HepG2 (cell line): ENCODE measurements around the gene RASSF8. TPM values are rescaled to one million over a fixed set of nuclear protein-coding genes. Genes with fewer than 3 reads are reported as not detected.

Experiments used
- ATAC-seq: fragments of 200-7000 bp; cut with Tn5 transposase; 3 replicates; pipeline ENCODE4 v1.9.1; 2020; ENCODE audit warnings: mild to moderate bottlenecking, moderate library complexity
- BruUV-seq: library from RNA; stranded (reverse); fragments of 400-500 nt; replicated peaks from 2 replicates; lab custom pipeline; 2021; lab: Mats Ljungman, UMichigan
- CTCF ChIA-PET: fragments of 300-600 bp; formaldehyde crosslinking; extraction: SDS; loops from one replicate; lab custom pipeline; 2021; ENCODE audit warnings: low total read pairs, inconsistent platforms, low intra/inter-chr PET ratio; lab: Yijun Ruan, JAX
- POLR2A ChIA-PET: fragments of 350-600 bp; sonication (Branson Sonifier 250); formaldehyde crosslinking; loops from one replicate; lab custom pipeline; 2020; ENCODE audit warnings: antibody characterized with exemption, inconsistent platforms; lab: Yijun Ruan, JAX
- DNase-seq: peaks from one replicate; pipeline ENCODE4 v3.0.0-alpha.2; 2015; ENCODE audit warnings: low spot score
- FAIRE-seq: peaks from 3 replicates; lab custom pipeline; 2011; peaks lifted over from hg19 to GRCh38; lab: Jason Lieb, UNC
- H2AFZ ChIP-seq: one replicate; pipeline ENCODE4 v1.6.1; 2011; ENCODE audit warnings: low read length, inconsistent platforms
- H3K27ac ChIP-seq: fragments of 300-600 bp; 3 replicates; pipeline ENCODE4 v1.8.0; 2011; ENCODE audit warnings: mixed run types, mild to moderate bottlenecking, mixed read lengths, low read length, inconsistent platforms; ENCODE audit not compliant: insufficient read depth; ENCODE audit errors: extremely low read length
- H3K27me3 ChIP-seq, 2 experiments: fragments of 200-600 bp in 1 of 2; 2 replicates in 1 of 2; 3 replicates in 1 of 2; pipeline versions ENCODE4 v1.6.0 to v1.8.0; 2011; ENCODE audit warnings: low read length in 2 of 2, mild to moderate bottlenecking in 2 of 2, moderate library complexity in 2 of 2, inconsistent platforms in 1 of 2; ENCODE audit not compliant: insufficient read depth in 2 of 2, control insufficient read depth in 1 of 2
- H3K36me3 ChIP-seq, 2 experiments: fragments of 200-600 bp in 1 of 2; replicated peaks in 1 of 2; 2 replicates in 1 of 2; 3 replicates in 1 of 2; pipeline versions ENCODE4 v1.5.1 to v1.8.0; 2011; ENCODE audit warnings: low read length in 2 of 2, inconsistent platforms in 1 of 2; ENCODE audit not compliant: insufficient read depth in 2 of 2, control insufficient read depth in 1 of 2
- H3K4me1 ChIP-seq: 2 replicates; pipeline ENCODE4 v1.5.1; 2012; ENCODE audit warnings: low read length, inconsistent platforms; ENCODE audit not compliant: insufficient read depth
- H3K4me2 ChIP-seq: 2 replicates; pipeline ENCODE4 v1.6.0; 2011; ENCODE audit warnings: low read depth, low read length, inconsistent platforms
- H3K4me3 ChIP-seq, 3 experiments: fragments of 200-600 bp in 1 of 3; sonication (generic), shearing (Covaris generic) in 1 of 3; replicated peaks in 1 of 3; 2 replicates each; pipeline ENCODE4 v1.5.1; 2011 to 2016; ENCODE audit warnings: low read length in 3 of 3, inconsistent platforms in 2 of 3, low read depth in 2 of 3, mild to moderate bottlenecking in 2 of 3, control low read depth in 1 of 3, mixed read lengths in 1 of 3; ENCODE audit not compliant: insufficient read depth in 1 of 3
- H3K79me2 ChIP-seq: one replicate; pipeline ENCODE4 v1.6.1; 2011; ENCODE audit warnings: low read length, inconsistent platforms; ENCODE audit not compliant: insufficient read depth
- H3K9ac ChIP-seq: 2 replicates; pipeline ENCODE4 v1.6.0; 2011; ENCODE audit warnings: mild to moderate bottlenecking, low read depth, low read length, inconsistent platforms; ENCODE audit not compliant: insufficient read depth
- H3K9me3 ChIP-seq: 2 replicates; pipeline ENCODE4 v1.5.1; 2012; ENCODE audit warnings: mild to moderate bottlenecking, low read length
- H4K20me1 ChIP-seq: 2 replicates; pipeline ENCODE4 v1.6.0; 2011; ENCODE audit warnings: inconsistent platforms, mild to moderate bottlenecking, low read length, moderate library complexity; ENCODE audit not compliant: insufficient read depth
- CBX1 ChIP-seq: IDR thresholded peaks from one replicate; pipeline ENCODE4 v1.6.1; 2016; ENCODE audit warnings: antibody characterized with exemption, low read depth
- FOSL1 ChIP-seq: sonication (generic); formaldehyde crosslinking; IDR thresholded peaks from 2 replicates; pipeline ENCODE4 v1.9.0; 2021; ENCODE audit warnings: missing genetic modification reagents, borderline replicate concordance
- FOXM1 ChIP-seq: sonication (generic); formaldehyde crosslinking; IDR thresholded peaks from 2 replicates; pipeline ENCODE4 v1.5.0; 2020; ENCODE audit warnings: missing genetic modification reagents
- GLI4 ChIP-seq: sonication (generic); formaldehyde crosslinking; IDR thresholded peaks from 2 replicates; pipeline ENCODE4 v1.5.1; 2020; ENCODE audit warnings: missing genetic modification reagents, mild to moderate bottlenecking, moderate library complexity, borderline replicate concordance
- POLR2AphosphoS5 ChIP-seq: IDR thresholded peaks from 2 replicates; pipeline ENCODE4 v1.6.1; 2012; ENCODE audit warnings: low read depth, low read length
- PRPF4 ChIP-seq: fragments of 200-400 bp; formaldehyde crosslinking; IDR thresholded peaks from 2 replicates; pipeline ENCODE4 v1.6.1; 2016; ENCODE audit warnings: low read length, low read depth; ENCODE audit not compliant: poor library complexity, severe bottlenecking
- SIN3A ChIP-seq: IDR thresholded peaks from 2 replicates; pipeline ENCODE4 v1.6.1; 2011; ENCODE audit warnings: low read depth, mild to moderate bottlenecking, control low read depth, low read length, borderline replicate concordance
- ZGPAT ChIP-seq: IDR thresholded peaks from 2 replicates; pipeline ENCODE4 v1.6.1; 2016; ENCODE audit warnings: mild to moderate bottlenecking
- ZIK1 ChIP-seq: sonication (generic); formaldehyde crosslinking; IDR thresholded peaks from 2 replicates; pipeline ENCODE4 v1.5.0; 2020; ENCODE audit warnings: mild to moderate bottlenecking, low read depth, missing genetic modification reagents, borderline replicate concordance
- ZNF20 ChIP-seq: sonication (generic); formaldehyde crosslinking; IDR thresholded peaks from 2 replicates; pipeline ENCODE4 v1.4.0; 2020; ENCODE audit warnings: mild to moderate bottlenecking, moderate library complexity, missing genetic modification reagents
- ZNF251 ChIP-seq: sonication (generic); formaldehyde crosslinking; IDR thresholded peaks from 2 replicates; pipeline ENCODE4 v1.9.0; 2021; ENCODE audit warnings: mild to moderate bottlenecking, missing genetic modification reagents
- ZNF263 ChIP-seq: sonication (generic); formaldehyde crosslinking; IDR thresholded peaks from 2 replicates; pipeline ENCODE4 v1.4.0; 2020; ENCODE audit warnings: missing genetic modification reagents
- ZNF549 ChIP-seq: sonication (generic); formaldehyde crosslinking; IDR thresholded peaks from 2 replicates; pipeline ENCODE4 v1.5.0; 2020; ENCODE audit warnings: missing genetic modification reagents
- ZNF660 ChIP-seq: sonication (generic); formaldehyde crosslinking; IDR thresholded peaks from 2 replicates; pipeline ENCODE4 v1.5.1; 2020; ENCODE audit warnings: mild to moderate bottlenecking, low read depth, missing genetic modification reagents, borderline replicate concordance
- ZNF709 ChIP-seq: sonication (generic); formaldehyde crosslinking; IDR thresholded peaks from 2 replicates; pipeline ENCODE4 v1.5.0; 2020; ENCODE audit warnings: mild to moderate bottlenecking, missing genetic modification reagents
- ZNF746 ChIP-seq: sonication (generic); formaldehyde crosslinking; IDR thresholded peaks from 2 replicates; pipeline ENCODE4 v1.8.0; 2022; ENCODE audit warnings: mild to moderate bottlenecking, missing genetic modification reagents
- WGBS: methylation state at CpG from one replicate; pipeline ENCODE4 v1.1.6; 2017; ENCODE audit warnings: low lambda C conversion rate; 5-methylcytosine and 5-hydroxymethylcytosine counted together
- in situ Hi-C: cut with HindIII; loops from 2 replicates; pipeline ENCODE4 v1.10.0; 2017; ENCODE audit warnings: low pct_unique_long_range_greater_than_20kb; ENCODE audit not compliant: extremely low pct_ligation_motif_present
- intact Hi-C: fragments of 100-400 bp; cut with micrococcal nuclease; formaldehyde crosslinking; loops from one replicate; pipeline ENCODE4 v1.10.0; 2022; ENCODE audit not compliant: unreplicated experiment
- polyA plus RNA-seq, 8 experiments: library from polyadenylated mRNA; depleted of rRNA in 3 of 8; stranded (reverse) in 7 of 8; unstranded in 1 of 8; fragments of >200 nt; fragmentation: Illumina TruSeq in 4 of 8; extraction: Trizol in 4 of 8; gene quantifications; 2 replicates each; pipeline versions ENCODE4 v1.2.1 to v1.2.3, GENCODE V29; 2011 to 2016; ENCODE audit warnings: low read depth in 4 of 8, missing spikeins in 1 of 8, mixed read lengths in 1 of 8; ENCODE audit not compliant: insufficient read depth in 1 of 8
- total RNA-seq, 5 experiments: library from RNA; depleted of rRNA; stranded (reverse); fragments of >200 nt; fragmentation: Illumina TruSeq; extraction: Trizol; gene quantifications; 2 replicates each; pipeline ENCODE4 v1.2.3, GENCODE V29; 2016; ENCODE audit warnings: low read depth in 1 of 5
- TF ChIP-seq, protein P1 (sequence below): fragments of 450-650 bp; IDR thresholded peaks from 2 replicates; pipeline ENCODE4 v1.6.1; 2017

The RASSF8 gene
- total and polyA plus RNA-seq, 2 of the 13 experiments (the other 11 are each of a cell fraction or from before 2014, with no cell fraction given) = 0.82 to 9.2 TPM

DNA sequence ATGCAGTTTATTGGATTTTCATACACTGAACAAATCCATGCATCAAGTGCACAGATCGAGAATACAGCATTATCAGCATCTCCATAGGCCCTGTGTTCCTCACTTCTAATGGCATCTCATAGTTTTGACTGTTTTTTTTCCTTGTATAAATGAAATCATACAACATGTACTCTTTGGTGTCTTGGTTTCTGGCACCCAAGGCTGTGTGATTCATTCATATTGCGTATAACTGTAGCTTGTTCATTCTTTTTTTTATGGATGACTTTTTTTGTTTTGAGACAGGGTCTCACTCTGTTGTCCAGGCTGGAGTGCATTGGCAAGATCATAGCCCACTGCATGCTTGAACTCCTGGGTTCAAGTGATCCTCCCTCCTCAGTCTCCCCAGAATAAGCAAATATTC, 14.3 kb downstream of the RASSF8 start:
- in situ Hi-C loops (no loop called here), intact Hi-C loops (no loop called here)
- TF ChIP-seq CBX1 (no peak), ZIK1 (CRISPR knock-in tag) (no peak), ZNF251 (CRISPR knock-in tag) (no peak), ZNF709 (CRISPR knock-in tag) (no peak)
- H3K36me3 ChIP-seq = no peaks in the 10 kb centered on the region
- H2AFZ ChIP-seq = no peak overlapping the region
- H3K9me3 ChIP-seq = no peaks in the 10 kb centered on the region
- H3K79me2 ChIP-seq = no peaks in the 10 kb centered on the region
- H3K27me3 ChIP-seq = no peaks in the 10 kb centered on the region; a peak in 1 of 5 replicates
- no peak for DNase-seq
- no peak for ATAC-seq
- no peak overlapping the region for H3K4me2 ChIP-seq
- BruUV-seq = no TSS peak
- no peaks in the 10 kb centered on the region for H4K20me1 ChIP-seq
- H3K27ac ChIP-seq = no peak overlapping the region
- FAIRE-seq = no peak
- WGBS = 53% methylated on average over 2 of the region's 2 CpGs
- no peaks in the 10 kb centered on the region for H3K4me1 ChIP-seq
- H3K9ac ChIP-seq = no peak overlapping the region
- POLR2A ChIA-PET = no interaction called here
- H3K4me3 ChIP-seq = no peak overlapping the region
- CTCF ChIA-PET = no interaction called here

GRCh38 chr12:25975179-25975578, 16.7 kb downstream of the RASSF8 start:
- POLR2A ChIA-PET = no interaction called here
- no peak overlapping the region for H3K9ac ChIP-seq
- BruUV-seq = no TSS peak
- intact Hi-C loops = no loop called here
- CTCF ChIA-PET = no interaction called here
- no peak overlapping the region for H3K4me2 ChIP-seq
- H4K20me1 ChIP-seq = no peaks in the 10 kb centered on the region
- no peaks in the 10 kb centered on the region for H3K79me2 ChIP-seq
- no peaks in the 10 kb centered on the region for H3K36me3 ChIP-seq
- in situ Hi-C loops = no loop called here
- 76% methylated on average over 3 of the region's 3 CpGs for WGBS
- no peak overlapping the region for H3K4me3 ChIP-seq
- FAIRE-seq (no peak), DNase-seq (no peak), ATAC-seq (no peak)
- no peak overlapping the region for H2AFZ ChIP-seq
- no peaks in the 10 kb centered on the region for H3K4me1 ChIP-seq
- no peaks in the 10 kb centered on the region; a peak in 1 of 5 replicates for H3K27me3 ChIP-seq
- H3K27ac ChIP-seq = no peak overlapping the region
- no peaks in the 10 kb centered on the region for H3K9me3 ChIP-seq
- TF ChIP-seq PRPF4 (no peak), ZGPAT (CRISPR knock-in tag) (no peak), FOSL1 (CRISPR knock-in tag) (no peak), ZNF660 (CRISPR knock-in tag) (no peak), ZNF263 (no peak), FOXM1 (CRISPR knock-in tag) (no peak), SIN3A (no peak), POLR2AphosphoS5 (no peak), GLI4 (CRISPR knock-in tag) (no peak), ZNF20 (CRISPR knock-in tag) (no peak), ZNF746 (CRISPR knock-in tag) (no peak), ZNF549 (CRISPR knock-in tag) (no peak)
- TF ChIP-seq, protein P1, sequence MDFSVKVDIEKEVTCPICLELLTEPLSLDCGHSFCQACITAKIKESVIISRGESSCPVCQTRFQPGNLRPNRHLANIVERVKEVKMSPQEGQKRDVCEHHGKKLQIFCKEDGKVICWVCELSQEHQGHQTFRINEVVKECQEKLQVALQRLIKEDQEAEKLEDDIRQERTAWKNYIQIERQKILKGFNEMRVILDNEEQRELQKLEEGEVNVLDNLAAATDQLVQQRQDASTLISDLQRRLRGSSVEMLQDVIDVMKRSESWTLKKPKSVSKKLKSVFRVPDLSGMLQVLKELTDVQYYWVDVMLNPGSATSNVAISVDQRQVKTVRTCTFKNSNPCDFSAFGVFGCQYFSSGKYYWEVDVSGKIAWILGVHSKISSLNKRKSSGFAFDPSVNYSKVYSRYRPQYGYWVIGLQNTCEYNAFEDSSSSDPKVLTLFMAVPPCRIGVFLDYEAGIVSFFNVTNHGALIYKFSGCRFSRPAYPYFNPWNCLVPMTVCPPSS = no peak
